GM12801 (cell line): ENCODE measurements around the gene PEX3.

ENCODE experiments used
- TF ChIP-seq, protein P1 (sequence below): IDR thresholded peaks from one replicate; pipeline ENCODE4 v1.5.1; 2011; ENCODE audit warnings: control low read depth; ENCODE audit not compliant: insufficient read length; ENCODE audit errors: extremely low read depth

Gene PEX3

GRCh38 chr6:143535189-143535614, 84.6 kb downstream of the PEX3 start:
- TF ChIP-seq, protein P1, sequence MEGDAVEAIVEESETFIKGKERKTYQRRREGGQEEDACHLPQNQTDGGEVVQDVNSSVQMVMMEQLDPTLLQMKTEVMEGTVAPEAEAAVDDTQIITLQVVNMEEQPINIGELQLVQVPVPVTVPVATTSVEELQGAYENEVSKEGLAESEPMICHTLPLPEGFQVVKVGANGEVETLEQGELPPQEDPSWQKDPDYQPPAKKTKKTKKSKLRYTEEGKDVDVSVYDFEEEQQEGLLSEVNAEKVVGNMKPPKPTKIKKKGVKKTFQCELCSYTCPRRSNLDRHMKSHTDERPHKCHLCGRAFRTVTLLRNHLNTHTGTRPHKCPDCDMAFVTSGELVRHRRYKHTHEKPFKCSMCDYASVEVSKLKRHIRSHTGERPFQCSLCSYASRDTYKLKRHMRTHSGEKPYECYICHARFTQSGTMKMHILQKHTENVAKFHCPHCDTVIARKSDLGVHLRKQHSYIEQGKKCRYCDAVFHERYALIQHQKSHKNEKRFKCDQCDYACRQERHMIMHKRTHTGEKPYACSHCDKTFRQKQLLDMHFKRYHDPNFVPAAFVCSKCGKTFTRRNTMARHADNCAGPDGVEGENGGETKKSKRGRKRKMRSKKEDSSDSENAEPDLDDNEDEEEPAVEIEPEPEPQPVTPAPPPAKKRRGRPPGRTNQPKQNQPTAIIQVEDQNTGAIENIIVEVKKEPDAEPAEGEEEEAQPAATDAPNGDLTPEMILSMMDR, result no peak

GRCh38 chr6:143536461-143536865, 85.9 kb downstream of the PEX3 start:
- TF ChIP-seq, protein P1, result no peak

GRCh38 chr6:143536866-143537691, 86.5 kb downstream of the PEX3 start:
- TF ChIP-seq, protein P1, result no peak

- TF ChIP-seq, protein P1, result no peak
Observed at GRCh38 chr6:143538374-143538773, 87.8 kb downstream of the PEX3 start.

DNA sequence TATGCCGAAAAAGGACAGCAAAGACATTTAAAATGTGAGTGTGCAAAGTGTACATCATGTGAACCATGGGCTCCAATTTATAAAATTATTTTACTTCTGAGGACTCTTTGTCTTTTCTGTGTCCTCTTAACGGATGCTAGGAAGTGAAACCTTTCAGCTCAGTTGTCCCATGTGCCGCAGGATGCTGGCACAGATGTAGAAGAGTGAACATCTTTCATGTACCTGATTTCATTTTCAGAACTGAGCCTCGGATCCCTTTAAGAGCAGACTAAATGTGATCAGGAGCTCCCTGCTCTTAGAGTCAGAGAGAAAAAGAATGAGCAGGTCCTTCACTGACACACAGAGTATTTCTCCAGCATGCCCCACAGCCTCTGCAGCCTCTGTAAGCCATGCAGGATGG, 88.5 kb downstream of the PEX3 start:
- TF ChIP-seq, protein P1, result no peak

DNA sequence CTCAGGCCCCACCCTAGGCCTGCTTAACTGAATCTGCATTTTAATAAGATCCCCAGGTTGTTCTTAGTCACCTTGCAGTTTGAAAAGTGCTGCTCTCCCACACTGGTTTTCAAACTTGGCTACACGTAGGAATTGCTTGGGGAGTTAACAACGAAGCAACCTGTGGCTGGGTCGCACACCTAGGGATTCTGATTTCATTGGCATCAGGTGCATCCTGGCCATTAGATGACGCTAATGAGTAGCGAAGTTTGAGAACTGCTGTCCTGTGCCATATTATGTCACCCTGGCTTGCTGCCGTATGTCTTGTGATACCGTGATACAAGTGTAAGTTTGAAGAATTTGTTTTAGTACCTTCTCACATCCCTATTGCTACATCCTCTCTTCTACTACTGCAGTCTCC, 89.1 kb downstream of the PEX3 start:
- TF ChIP-seq, protein P1, result no peak

GRCh38 chr6:143540192-143540591, 89.6 kb downstream of the PEX3 start:
- TF ChIP-seq, protein P1, result no peak
